PC-3 (cell line): ENCODE results near the gene MLLT3.

ENCODE experiments used
- CTCF ChIP-seq: fragments of 300-600 bp; sonication (generic); conservative IDR thresholded peaks from 2 replicates; pipeline ENCODE4 v1.5.1; 2017; ENCODE audit warnings: antibody characterized with exemption, low read depth, mild to moderate bottlenecking, low read length
- EZH2 ChIP-seq: fragments of 300-600 bp; sonication (generic); IDR thresholded peaks from one replicate; pipeline ENCODE4 v1.6.1; 2017; ENCODE audit warnings: antibody characterized with exemption, mild to moderate bottlenecking, low read length; ENCODE audit not compliant: unreplicated experiment
- EZH2phosphoT487 ChIP-seq: fragments of 300-600 bp; sonication (generic); IDR thresholded peaks from 2 replicates; pipeline ENCODE4 v1.6.1; 2018; ENCODE audit warnings: mild to moderate bottlenecking, antibody characterized with exemption, low read length, borderline replicate concordance

DNA sequence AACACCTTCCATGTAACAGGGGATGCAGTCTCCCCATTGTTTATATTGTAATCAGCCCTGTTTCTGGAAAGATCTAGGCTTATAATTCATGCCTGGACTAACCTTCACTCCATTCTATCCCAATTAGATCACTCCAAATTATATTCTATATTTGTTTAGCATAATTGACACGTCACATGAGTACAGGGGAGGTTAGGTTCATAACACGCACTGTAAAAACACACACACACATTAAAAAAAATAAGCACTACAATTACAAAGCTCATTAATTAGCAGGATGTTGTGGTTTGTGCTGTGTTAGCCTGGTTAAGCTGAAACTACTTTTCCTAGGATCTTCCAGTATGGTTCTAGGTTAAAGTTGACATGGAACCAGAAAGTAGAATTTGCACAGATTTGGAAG lies 126.0 kb downstream of the MLLT3 start:
- TF ChIP-seq CTCF (no peak), EZH2phosphoT487 (no peak), EZH2 (no peak)
